Right atrium auricular region (tissue), 2 donors: ENCODE results near the gene GGCT. TPM values are rescaled to one million over a fixed set of nuclear protein-coding genes. Genes with fewer than 3 reads are reported as not detected.

Source experiments
- DNase-seq: peaks from one replicate; pipeline ENCODE4 v3.0.0-alpha.2; 2019; ENCODE audit warnings: low spot score
- H3K27ac ChIP-seq, 2 donors: fragments of 200-600 bp; sonication (generic); 1 replicate in 1 of 2; 2 replicates in 1 of 2; pipeline ENCODE4 v1.5.1; 2016 to 2019
- H3K27me3 ChIP-seq, 2 donors: fragments of 200-600 bp; sonication (generic); one replicate each; pipeline versions ENCODE4 v1.5.1 to v1.6.0; 2017 to 2019
- H3K36me3 ChIP-seq: fragments of 200-600 bp; sonication (generic); one replicate; pipeline ENCODE4 v1.5.1; 2016
- H3K4me1 ChIP-seq, 2 donors: fragments of 200-600 bp; sonication (generic); one replicate each; pipeline versions ENCODE4 v1.5.1 to v1.6.0; 2017 to 2019
- H3K4me3 ChIP-seq, 2 donors: fragments of 200-600 bp; sonication (generic); 1 replicate in 1 of 2; 2 replicates in 1 of 2; pipeline ENCODE4 v1.5.1; 2017 to 2019; ENCODE audit warnings: mild to moderate bottlenecking in 1 of 2, moderate library complexity in 1 of 2
- H3K9me3 ChIP-seq, 2 donors: fragments of 200-600 bp; sonication (generic); one replicate each; pipeline ENCODE4 v1.5.1; 2019
- CTCF ChIP-seq, 2 donors: fragments of 200-600 bp; sonication (generic); IDR thresholded peaks; one replicate each; pipeline ENCODE4 v1.5.1; 2019; ENCODE audit warnings: antibody characterized with exemption in 2 of 2
- total RNA-seq, 2 donors: library from RNA; depleted of rRNA; stranded (reverse); fragments of >200 nt; gene quantifications; one replicate each; pipeline ENCODE4 v1.1.0, GENCODE V29; 2016

The GGCT gene
- total RNA-seq, 2 donors from 2014 or later = 15.1 to 27.6 TPM

- Histone ChIP-seq H3K9me3 (no peaks in the 10 kb centered on the region), H3K27ac (peak overlapping the region; percentile 95 to 97), H3K36me3 (no peaks in the 10 kb centered on the region), H3K4me1 (peaks cover 0 to 45% of the 10 kb centered on the region in 2 donors), H3K4me3 (peak overlapping the region; percentile 66 to 76), H3K27me3 (no peaks in the 10 kb centered on the region)
- DNase-seq = peak; percentile 55
- TF ChIP-seq CTCF (IDR thresholded peaks at IDR 0.05) = no peak
Observed at GRCh38 chr7:30479202-30480120, 25.2 kb downstream of the GGCT start.

GRCh38 chr7:30478349-30479201 lies 26.1 kb downstream of the GGCT start, which contains the start of gene NOD1:
NOD1 (minus strand) TSS chr7:30478784; CDS start chr7:30456921, 21,863 bp downstream.
- Histone ChIP-seq H3K4me3 (peak within 1 kb of the TSS; percentile 66 to 76), H3K27me3 (no peaks in the 10 kb centered on the region), H3K4me1 (peaks cover 0 to 54% of the 10 kb centered on the region in 2 donors), H3K36me3 (no peaks in the 10 kb centered on the region), H3K27ac (peak within 1 kb of the TSS; percentile 95 to 97), H3K9me3 (no peaks in the 10 kb centered on the region)
- no peak for TF ChIP-seq CTCF (IDR thresholded peaks at IDR 0.05)
- peak; percentile 76 for DNase-seq

GRCh38 chr7:30476459-30477145 lies 28.0 kb downstream of the GGCT start:
- H3K4me1 ChIP-seq = peaks cover 0 to 73% of the 10 kb centered on the region in 2 donors
- no peaks in the 10 kb centered on the region for H3K9me3 ChIP-seq
- H3K4me3 ChIP-seq = peak overlapping the region in 1 of 2 donors; percentile 76
- no peak for TF ChIP-seq CTCF (IDR thresholded peaks at IDR 0.05)
- DNase-seq = peak; percentile 58
- H3K27ac ChIP-seq = peak overlapping the region; percentile 95 to 97
- no peaks in the 10 kb centered on the region for H3K27me3 ChIP-seq
- no peaks in the 10 kb centered on the region for H3K36me3 ChIP-seq

GRCh38 chr7:30475580-30475979 lies 29.0 kb downstream of the GGCT start:
- peak; percentile 56 for DNase-seq
- no peaks in the 10 kb centered on the region for H3K36me3 ChIP-seq
- H3K4me3 ChIP-seq = no peak overlapping the region
- H3K27ac ChIP-seq = peak overlapping the region; percentile 95 to 97
- no peaks in the 10 kb centered on the region for H3K27me3 ChIP-seq
- H3K9me3 ChIP-seq = no peaks in the 10 kb centered on the region
- H3K4me1 ChIP-seq = peaks cover 0 to 84% of the 10 kb centered on the region in 2 donors
- no peak for TF ChIP-seq CTCF (IDR thresholded peaks at IDR 0.05)

GRCh38 chr7:30474893-30475292 lies 29.7 kb downstream of the GGCT start:
- no peak for TF ChIP-seq CTCF (IDR thresholded peaks at IDR 0.05)

More at GRCh38 chr7:30474893-30475292, 29.7 kb downstream of the GGCT start:
- peak overlapping the region; percentile 95 to 97 for H3K27ac ChIP-seq
- peaks cover 0 to 90% of the 10 kb centered on the region in 2 donors for H3K4me1 ChIP-seq
- peak; percentile 65 for DNase-seq
- no peaks in the 10 kb centered on the region for H3K27me3 ChIP-seq
- no peaks in the 10 kb centered on the region for H3K9me3 ChIP-seq
- H3K36me3 ChIP-seq = no peaks in the 10 kb centered on the region
- H3K4me3 ChIP-seq = no peak overlapping the region
